CD4-positive, alpha-beta T cell treated with Interleukin-1 beta for 1 hour (primary cell): Measurements from ENCODE around the gene PYGM.

Experiments
- DNase-seq, 2 donors: peaks; one replicate each; pipeline ENCODE4 v3.0.0-alpha.2; 2020 to 2022

PYGM gene

DNA sequence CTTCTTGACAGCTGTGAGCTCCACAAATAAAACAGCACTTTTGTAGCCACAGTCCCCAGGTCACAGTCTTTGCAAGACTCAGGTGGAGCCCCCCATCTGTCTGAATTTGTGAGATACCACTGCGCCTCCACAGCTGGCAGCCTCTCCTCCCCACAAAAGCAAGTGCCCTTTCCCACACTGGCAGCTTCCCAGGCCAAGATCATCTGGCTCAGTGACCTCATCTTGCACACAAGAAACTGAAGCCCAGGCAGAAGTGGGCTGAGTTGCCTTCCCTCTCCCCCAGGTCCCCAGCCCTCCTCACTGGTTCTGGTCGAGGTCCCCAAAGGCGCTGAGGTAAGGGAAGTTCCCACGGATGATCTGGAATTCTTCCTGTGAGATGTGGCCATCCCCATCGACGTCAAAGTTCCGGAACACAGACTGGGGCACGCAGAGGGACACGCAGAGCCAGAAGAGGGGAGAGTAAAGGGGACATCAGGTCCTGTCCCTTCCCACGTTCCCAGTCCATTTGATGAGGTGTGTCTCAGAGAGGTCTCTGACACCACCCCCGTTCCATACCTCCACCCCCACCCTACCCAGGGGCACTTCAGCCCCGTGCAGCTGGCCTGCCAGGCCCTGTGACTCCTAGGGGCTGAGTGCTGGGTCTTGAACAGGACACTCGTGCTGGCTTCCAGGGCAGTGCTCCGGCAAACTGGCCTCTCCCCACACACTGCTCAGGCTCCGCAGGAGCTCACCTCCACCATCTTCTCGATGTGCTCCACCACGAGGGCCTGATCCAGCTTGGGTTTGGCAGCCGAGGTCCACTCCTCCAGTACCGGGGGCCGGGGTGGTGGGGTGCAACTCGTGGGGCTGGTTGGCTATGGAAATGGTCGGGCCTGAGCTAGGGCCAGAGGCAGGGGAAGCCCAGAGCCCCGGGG is 24.7 kb downstream of the PYGM start:
- no peak for DNase-seq

GRCh38 chr11:64731601-64732000 is 28.2 kb downstream of the PYGM start:
- DNase-seq, result no peak

DNA sequence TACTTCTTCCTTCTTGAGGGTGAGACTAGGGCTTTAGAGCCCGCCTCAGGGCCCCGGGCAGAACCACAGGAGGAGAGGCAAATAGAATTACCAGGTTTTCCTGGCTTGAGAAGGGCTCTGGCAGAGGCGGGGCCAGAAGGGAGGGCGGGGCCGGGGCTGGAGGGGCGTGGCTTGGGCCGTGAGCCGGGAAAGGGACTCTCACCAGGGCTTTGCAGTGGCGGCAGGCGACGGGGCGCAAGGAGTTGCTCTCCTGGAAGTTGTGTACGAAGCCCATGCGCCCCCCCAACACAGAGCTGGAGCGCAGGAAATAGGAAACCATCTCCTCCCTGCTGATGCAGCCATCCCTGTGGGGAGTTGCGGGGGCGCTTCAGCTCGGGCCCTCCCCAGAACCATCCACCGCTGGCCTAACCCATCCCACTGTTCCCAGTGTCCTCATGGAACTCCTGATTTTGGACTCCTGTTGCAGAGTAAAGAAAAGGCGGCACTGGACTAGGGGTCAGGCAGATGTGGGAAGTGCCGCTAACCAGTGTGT is 29.9 kb downstream of the PYGM start:
- DNase-seq, result no peak

GRCh38 chr11:64728757-64729365 is 30.9 kb downstream of the PYGM start:
- no peak for DNase-seq

DNA sequence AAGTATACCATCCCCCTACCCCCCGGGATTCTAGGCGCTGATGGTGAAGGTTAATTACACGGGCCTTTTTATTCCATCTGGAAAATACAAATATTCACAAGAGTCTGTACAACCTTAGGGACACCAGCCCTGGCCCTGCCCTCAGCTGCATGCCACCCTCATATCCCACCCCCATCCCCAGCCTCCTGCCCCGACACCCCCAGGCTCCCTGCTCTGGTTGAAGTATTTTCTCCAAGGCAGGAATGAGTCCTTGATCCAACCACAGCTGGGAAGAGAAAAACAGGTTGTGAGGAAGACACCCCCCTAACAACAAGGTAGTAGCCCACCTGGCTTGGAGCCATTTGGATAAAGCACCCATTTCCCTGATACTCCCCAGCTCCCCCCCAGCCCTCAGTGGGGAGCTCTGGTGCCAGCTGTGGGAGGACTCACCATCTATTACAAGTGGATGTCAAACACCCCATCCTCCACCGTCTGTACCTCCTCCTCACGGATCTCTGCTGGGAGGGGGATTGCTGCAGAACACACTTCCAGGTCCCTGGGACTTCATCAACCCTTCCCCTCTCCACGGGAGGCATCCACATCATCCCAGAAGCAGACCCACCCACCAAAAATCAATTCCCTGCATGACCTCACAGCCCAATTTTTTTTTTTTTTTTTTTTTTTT is 32.8 kb downstream of the PYGM start:
- DNase-seq, result no peak

GRCh38 chr11:64726211-64726641 is 33.5 kb downstream of the PYGM start:
- DNase-seq, result no peak

- DNase-seq, result no peak
Observed at GRCh38 chr11:64724863-64725532, 34.8 kb downstream of the PYGM start.

GRCh38 chr11:64723907-64724862 is 35.6 kb downstream of the PYGM start:
- no peak for DNase-seq

DNA sequence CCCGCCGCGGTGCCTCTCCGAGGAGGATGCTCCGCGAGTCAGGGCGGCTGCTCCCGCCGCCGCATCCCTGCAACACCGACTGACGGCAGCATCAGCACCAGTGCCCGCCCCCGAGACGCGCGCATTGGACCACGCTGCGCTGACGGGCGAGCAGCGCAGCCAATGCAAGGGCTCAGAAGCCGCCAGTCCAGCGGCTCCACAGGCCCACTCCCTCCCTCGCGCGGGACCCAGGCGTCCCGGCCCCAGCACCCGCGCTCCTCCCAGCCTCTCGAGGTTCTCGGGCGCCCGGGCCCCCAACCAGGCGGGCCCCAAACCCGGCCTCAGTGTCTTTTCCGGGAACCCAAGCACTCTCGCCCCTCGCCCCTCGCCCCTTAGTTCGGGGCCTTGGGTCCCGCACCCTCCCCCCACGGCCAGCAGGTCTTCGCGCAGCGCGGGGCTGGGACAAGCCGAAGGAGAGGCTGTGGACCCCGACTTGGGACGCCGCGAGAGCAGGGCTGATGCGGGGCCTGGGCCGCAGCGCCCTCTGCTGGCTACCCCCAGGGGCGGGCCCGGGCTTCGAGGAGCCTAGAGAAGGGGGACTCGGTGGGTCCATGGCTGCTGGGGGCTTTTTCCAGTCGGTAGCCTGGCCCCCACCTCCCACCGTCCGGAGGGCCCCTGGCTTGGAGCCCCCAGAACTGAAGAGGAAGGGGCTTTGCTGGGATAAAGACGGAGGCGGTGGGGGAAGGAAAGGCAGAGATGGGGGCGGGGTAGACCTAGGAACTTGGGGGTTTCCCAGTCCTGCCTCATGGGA is 36.5 kb downstream of the PYGM start, which contains the start of gene NRXN2:
NRXN2 (minus strand) TSS at position 81 of the 790 bp plus-strand sequence. CDS start 9,498 bp downstream, outside the sequence.
- DNase-seq, result peak; percentile 87 to 88

DNA sequence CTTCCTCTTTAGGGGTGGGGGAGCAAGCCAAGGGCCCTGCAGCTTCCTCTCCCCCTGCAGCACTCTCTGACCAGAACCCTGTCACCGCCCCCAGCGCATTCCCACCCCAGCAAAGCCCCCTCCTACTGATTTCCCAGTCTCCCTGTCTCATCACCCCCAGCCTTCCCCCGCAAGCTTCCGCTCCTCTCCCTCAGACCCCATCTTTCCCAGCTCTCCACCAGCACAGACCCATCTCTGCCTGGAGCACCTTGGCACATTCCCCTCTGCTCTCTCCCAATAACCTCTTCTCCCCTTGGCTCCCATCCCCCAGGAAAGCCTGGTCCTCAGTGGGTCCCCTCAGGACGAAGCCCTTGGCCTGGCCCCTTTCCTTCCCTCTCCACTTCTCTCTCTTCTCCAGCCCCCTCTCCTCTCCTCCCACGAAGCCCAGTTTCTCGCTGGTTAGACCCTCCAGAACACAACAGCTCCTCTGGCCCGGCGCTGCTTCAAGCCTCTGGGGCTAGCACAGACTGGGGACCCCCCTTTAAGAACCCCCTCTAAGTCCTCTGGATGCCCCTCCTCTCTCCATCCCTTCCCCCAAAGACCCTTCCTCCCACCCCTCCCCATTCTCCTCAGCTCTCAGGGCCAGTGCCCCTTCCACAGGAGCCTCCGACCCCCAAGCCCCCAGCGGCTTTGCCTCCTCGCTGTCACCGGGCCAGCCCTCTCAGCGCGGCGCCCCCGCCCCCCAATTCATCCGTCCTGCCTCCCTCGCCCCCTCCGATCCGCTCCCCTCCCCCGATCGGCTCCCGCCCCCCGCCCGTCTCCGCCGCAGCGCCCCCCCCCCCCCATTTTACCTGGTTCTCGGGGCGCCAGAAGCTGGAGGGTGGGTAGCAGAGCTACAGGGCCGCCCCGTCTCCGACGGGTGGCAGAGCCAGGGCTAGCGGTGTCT is 37.4 kb downstream of the PYGM start:
- DNase-seq, result no peak

- no peak for DNase-seq
Observed at GRCh38 chr11:64721359-64721699, 38.4 kb downstream of the PYGM start.

- DNase-seq, result no peak
Observed at GRCh38 chr11:64720640-64721358, 39.0 kb downstream of the PYGM start.

GRCh38 chr11:64720167-64720566 is 39.6 kb downstream of the PYGM start:
- DNase-seq, result no peak

DNA sequence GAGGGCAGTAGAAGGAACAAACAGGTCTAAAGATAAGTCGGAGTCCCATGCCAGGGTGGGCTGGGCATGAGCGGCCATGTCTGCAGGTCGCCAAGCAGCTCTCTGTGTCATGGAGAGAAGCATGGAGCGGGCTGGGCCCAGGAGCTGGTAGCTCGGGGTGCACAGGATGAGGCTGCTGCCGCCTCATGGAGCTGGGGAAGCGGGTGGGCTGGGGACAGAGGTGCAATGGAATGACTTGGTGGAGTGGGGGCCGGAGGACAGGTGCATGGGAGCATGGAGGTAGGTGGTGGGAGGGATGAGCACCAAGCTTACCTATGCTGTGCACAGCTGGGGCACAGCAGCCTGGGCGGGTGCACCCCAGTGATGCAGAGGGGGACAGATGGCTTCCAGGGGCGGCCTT is 40.4 kb downstream of the PYGM start:
- DNase-seq, result no peak

DNA sequence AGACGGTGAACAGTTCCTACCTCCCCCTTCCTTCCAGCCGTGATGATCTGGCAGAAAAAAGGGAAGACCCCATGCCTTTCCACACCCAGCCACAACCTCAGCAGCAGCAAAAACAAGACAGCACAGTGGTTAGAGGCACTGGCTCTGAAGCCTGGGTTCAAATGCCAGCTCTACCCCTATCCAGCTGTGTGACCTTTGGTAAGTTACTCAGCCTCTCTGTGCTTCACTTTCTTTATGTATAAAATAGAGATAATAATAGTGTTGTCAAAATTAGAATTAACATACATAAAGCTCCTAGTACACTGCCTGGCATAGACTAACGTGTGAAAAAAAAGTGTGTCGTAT is 41.0 kb downstream of the PYGM start:
- DNase-seq, result no peak

- DNase-seq, result no peak
Observed at GRCh38 chr11:64718084-64718779, 41.5 kb downstream of the PYGM start.

DNA sequence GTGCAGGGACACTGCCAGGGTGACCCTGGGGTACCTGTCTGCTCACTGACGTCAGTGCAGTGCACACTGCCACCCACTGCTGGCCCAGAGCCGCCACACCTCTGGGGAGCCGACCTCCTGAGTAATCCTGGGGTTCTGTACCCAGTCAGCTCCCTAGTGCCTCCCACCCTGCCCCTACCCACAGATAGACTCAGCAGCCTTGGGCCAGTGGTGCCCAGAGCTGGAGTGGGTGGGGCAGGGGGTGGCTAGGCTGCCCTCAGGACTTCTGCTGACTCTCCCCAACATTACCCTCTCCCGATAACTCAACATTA is 42.6 kb downstream of the PYGM start:
- no peak for DNase-seq

DNA sequence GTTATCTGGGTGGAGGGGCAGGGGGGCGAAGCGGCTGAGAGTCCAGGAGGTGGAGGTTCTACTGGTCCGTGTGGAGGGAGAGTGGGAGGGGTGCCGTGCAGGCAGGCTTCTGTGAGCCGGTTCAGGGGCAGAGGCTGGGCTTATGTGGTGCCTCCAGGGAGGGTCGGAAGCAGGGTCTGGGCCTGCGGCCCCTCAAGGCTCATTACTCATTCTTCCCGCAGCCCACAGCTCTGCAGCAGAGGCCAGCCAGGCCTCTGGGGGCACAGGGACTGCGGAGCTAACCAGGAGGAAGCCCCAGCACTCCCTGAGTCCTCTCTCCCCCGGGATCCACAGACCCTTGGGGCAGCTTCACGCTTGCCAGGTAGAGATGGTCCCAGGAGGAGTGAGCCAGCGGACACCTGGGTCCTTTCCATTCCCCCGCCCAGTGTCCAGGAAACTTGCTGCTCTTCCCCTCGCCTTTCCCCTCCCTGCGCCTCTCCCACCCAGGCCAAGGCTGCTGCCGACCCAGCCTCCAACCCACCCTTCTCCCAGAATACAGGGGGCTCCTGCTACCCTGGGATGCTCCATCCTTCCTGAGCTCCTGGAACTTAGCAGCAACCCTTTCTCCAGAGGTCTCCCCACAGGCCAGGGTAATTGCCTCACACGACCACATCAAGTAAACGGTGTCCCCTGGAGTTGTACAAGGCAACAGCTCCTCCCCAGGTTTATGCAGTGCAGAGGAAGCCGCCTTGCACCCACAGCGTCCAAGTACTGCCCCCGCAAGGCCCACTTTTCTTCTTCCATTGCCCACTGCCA is 43.1 kb downstream of the PYGM start:
- DNase-seq, result no peak
